HG02763 (cell line): ENCODE results near the gene TTLL9.

Experiments
- ATAC-seq: cut with Tn5 transposase; IDR thresholded peaks from one replicate; pipeline ENCODE4 v1.9.1; 2021; ENCODE audit warnings: mild to moderate bottlenecking, moderate library complexity; ENCODE audit not compliant: unreplicated experiment

TTLL9 gene

GRCh38 chr20:31857861-31858759 is 12.3 kb upstream of the TTLL9 start:
- ATAC-seq: no peak

GRCh38 chr20:31858760-31859083 is 11.7 kb upstream of the TTLL9 start:
- no peak for ATAC-seq

- no peak for ATAC-seq
These were observed 11.0 kb upstream of the TTLL9 start for GRCh38 chr20:31859266-31859997.

- ATAC-seq: no peak
These were observed 10.4 kb upstream of the TTLL9 start for GRCh38 chr20:31859998-31860380.

GRCh38 chr20:31860390-31861134 is 9.9 kb upstream of the TTLL9 start:
- ATAC-seq: no peak

- ATAC-seq: no peak
These were observed 9.4 kb upstream of the TTLL9 start for GRCh38 chr20:31861135-31861384.

GRCh38 chr20:31861385-31862156 is 8.9 kb upstream of the TTLL9 start:
- ATAC-seq: no peak

- no peak for ATAC-seq
These were observed 8.3 kb upstream of the TTLL9 start for GRCh38 chr20:31862157-31862470.

- no peak for ATAC-seq
These were observed 7.9 kb upstream of the TTLL9 start for GRCh38 chr20:31862506-31862905.

- ATAC-seq: no peak
These were observed 6.9 kb upstream of the TTLL9 start for GRCh38 chr20:31863296-31864085.

GRCh38 chr20:31864521-31865400 is 5.7 kb upstream of the TTLL9 start:
- no peak for ATAC-seq

- ATAC-seq: no peak
These were observed 4.2 kb upstream of the TTLL9 start for GRCh38 chr20:31866221-31866620.

GRCh38 chr20:31868853-31869672 is 1.4 kb upstream of the TTLL9 start:
- ATAC-seq: no peak

GRCh38 chr20:31869673-31869941 is 827 bp upstream of the TTLL9 start:
- no peak for ATAC-seq

- no peak for ATAC-seq
These were observed 538 bp downstream of the TTLL9 start for GRCh38 chr20:31870726-31871617.

GRCh38 chr20:31871618-31871954 is 1.2 kb downstream of the TTLL9 start:
- ATAC-seq: no peak

- ATAC-seq: no peak
These were observed 2.0 kb downstream of the TTLL9 start for GRCh38 chr20:31872406-31872805.

- ATAC-seq: no peak
These were observed 5.2 kb downstream of the TTLL9 start for GRCh38 chr20:31875671-31876070.
